SK-N-MC (cell line): ENCODE data around the gene FCHSD2.

Experiments used
- EZH2 ChIP-seq: fragments of 200-600 bp; sonication (generic); IDR thresholded peaks from one replicate; pipeline ENCODE4 v1.6.1; 2017; ENCODE audit warnings: antibody characterized with exemption
- FOXP2 ChIP-seq: optimal IDR thresholded peaks from 2 replicates; pipeline ENCODE3; 2011; ENCODE audit warnings: mild to moderate bottlenecking, moderate library complexity; ENCODE audit not compliant: insufficient read depth; ENCODE audit errors: extremely low read length, control extremely low read depth
- POLR2AphosphoS5 ChIP-seq: IDR thresholded peaks from 2 replicates; pipeline ENCODE4 v1.6.1; 2012; ENCODE audit warnings: mild to moderate bottlenecking, low read depth, low read length, borderline replicate concordance

GRCh38 chr11:73055655-73056354 is 86.3 kb downstream of the FCHSD2 start:
- no peak for TF ChIP-seq POLR2AphosphoS5
- no peak for TF ChIP-seq FOXP2
- no peak for TF ChIP-seq EZH2
